Right lobe of liver (tissue), 6 donors: ENCODE data around the gene PSMB7. TPM values are rescaled to one million over a fixed set of nuclear protein-coding genes. Genes with fewer than 3 reads are reported as not detected.

Experiments used
- ATAC-seq, 4 donors: fragments of 200-7000 bp; cut with Tn5 transposase; one replicate each; pipeline ENCODE4 v1.9.1; 2020; ENCODE audit warnings: mild to moderate bottlenecking in 4 of 4, moderate library complexity in 4 of 4
- DNase-seq, 3 donors: peaks; one replicate each; pipeline ENCODE4 v3.0.0-alpha.2; 2020
- H3K27ac ChIP-seq, 3 donors: fragments of 200-600 bp; one replicate each; pipeline ENCODE4 v1.8.0; 2022
- H3K27me3 ChIP-seq, 2 donors: fragments of 200-600 bp; one replicate each; pipeline ENCODE4 v1.8.0; 2022
- H3K36me3 ChIP-seq, 4 donors: fragments of 200-600 bp; sonication (generic) in 1 of 4; one replicate each; pipeline versions ENCODE4 v1.5.1 to v1.8.0; 2017 to 2022; ENCODE audit warnings: control low read depth in 1 of 4
- H3K4me1 ChIP-seq, 4 donors: fragments of 200-600 bp; sonication (generic) in 1 of 4; one replicate each; pipeline versions ENCODE4 v1.5.1 to v1.8.0; 2017 to 2022; ENCODE audit warnings: control low read depth in 1 of 4
- H3K4me3 ChIP-seq, 3 donors: fragments of 200-600 bp; one replicate each; pipeline ENCODE4 v1.8.0; 2022
- H3K9me3 ChIP-seq, 4 donors: fragments of 200-600 bp; sonication (generic) in 1 of 4; one replicate each; pipeline versions ENCODE4 v1.5.1 to v1.8.0; 2017 to 2022; ENCODE audit warnings: control low read depth in 1 of 4
- CTCF ChIP-seq, 4 donors: fragments of 200-600 bp in 3 of 4; fragments of 450-650 bp in 1 of 4; IDR thresholded peaks; one replicate each; pipeline versions ENCODE4 v1.5.1 to v1.8.0; 2016 to 2022; ENCODE audit warnings: antibody characterized with exemption in 4 of 4, mild to moderate bottlenecking in 2 of 4
- POLR2A ChIP-seq: fragments of 450-650 bp; IDR thresholded peaks from one replicate; pipeline ENCODE4 v1.6.1; 2017; ENCODE audit warnings: antibody characterized with exemption, mild to moderate bottlenecking
- WGBS: methylation state at CpG from one replicate; pipeline ENCODE4 v1.1.6; 2018; ENCODE audit warnings: low coverage, low lambda C conversion rate; ENCODE audit not compliant: insufficient coverage; ENCODE audit errors: missing lambda C conversion rate; 5-methylcytosine and 5-hydroxymethylcytosine counted together
- intact Hi-C, 2 donors: fragments of 100-400 bp; cut with DNase I; formaldehyde crosslinking; loops; one replicate each; pipeline versions ENCODE4 v1.11.2 to v1.14.1; 2022
- total RNA-seq, 6 experiments: library from RNA; depleted of rRNA in 2 of 6; stranded (reverse); fragments of >200 nt in 2 of 6; fragmentation: NEBNext Ultra II Directional in 3 of 6; extraction: Animal tissue kit (Norgen Biotek cat#: 25700) in 3 of 6; gene quantifications; one replicate each; pipeline versions ENCODE4 v1.1.0 to v1.2.4, GENCODE V29; 2016 to 2023
- donor health status: DM: no; HTN: yes; CAD: no.
- donor health status: DM: no; HTN: no; CAD: no.
- donor health status: DM: no; HTN: no; CAD: no.
- donor health status: DM: no; HTN: yes; CAD: no.
- donor health status: DM: no; HTN: yes; CAD: no.

The PSMB7 gene
- total RNA-seq, 6 experiments from 2014 or later: 76.4 to 196 (median 96.8) TPM

DNA sequence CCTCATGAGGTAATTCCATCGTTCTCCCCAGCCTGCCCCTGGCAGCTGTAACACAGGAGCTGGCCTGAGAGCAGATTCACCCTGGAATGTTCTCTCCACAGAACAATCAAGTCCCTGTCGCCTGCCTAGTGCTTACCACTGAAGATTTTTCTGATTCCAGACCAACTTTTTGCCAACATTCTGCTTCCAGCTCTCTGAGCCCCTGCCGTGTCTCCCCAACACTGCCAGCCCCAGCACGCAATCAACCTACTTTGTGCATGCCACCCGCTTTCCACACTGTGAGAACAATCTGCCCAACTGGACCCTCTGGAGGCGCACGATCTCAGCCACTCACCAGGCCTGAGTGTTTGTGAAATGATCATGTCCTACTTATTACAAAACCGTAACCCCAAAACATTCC is 62.6 kb downstream of the PSMB7 start:
- 29% methylated on average over 1 of the region's 8 CpGs for WGBS
- Histone ChIP-seq H3K36me3 (peaks cover 0 to 78% (median 40%) of the 10 kb centered on the region in 4 donors), H3K9me3 (no peaks in the 10 kb centered on the region), H3K4me1 (peaks cover 0 to 9% (median 2%) of the 10 kb centered on the region in 4 donors), H3K4me3 (no peak overlapping the region), H3K27ac (no peak overlapping the region), H3K27me3 (no peaks in the 10 kb centered on the region)
- ATAC-seq (no peak), DNase-seq (no peak)
- intact Hi-C loops: no loop called here
- no peak for TF ChIP-seq CTCF (IDR thresholded peaks at IDR 0.05)
- TF ChIP-seq POLR2A: no peak

- Histone ChIP-seq H3K27ac (peak overlapping the region in 1 of 3 donors; percentile 26), H3K4me3 (no peak overlapping the region), H3K9me3 (no peaks in the 10 kb centered on the region), H3K4me1 (peaks cover 0 to 9% (median 2%) of the 10 kb centered on the region in 4 donors), H3K27me3 (no peaks in the 10 kb centered on the region), H3K36me3 (peaks cover 0 to 84% (median 42%) of the 10 kb centered on the region in 4 donors)
- TF ChIP-seq POLR2A: no peak
- no peak for TF ChIP-seq CTCF (IDR thresholded peaks at IDR 0.05)
- intact Hi-C loops: no loop called here
- ATAC-seq: no peak
- WGBS: 88% methylated on average over 13 of the region's 15 CpGs
- DNase-seq: peak in 1 of 3 donors; percentile 55
These were observed 63.4 kb downstream of the PSMB7 start for GRCh38 chr9:124351672-124352468.

DNA sequence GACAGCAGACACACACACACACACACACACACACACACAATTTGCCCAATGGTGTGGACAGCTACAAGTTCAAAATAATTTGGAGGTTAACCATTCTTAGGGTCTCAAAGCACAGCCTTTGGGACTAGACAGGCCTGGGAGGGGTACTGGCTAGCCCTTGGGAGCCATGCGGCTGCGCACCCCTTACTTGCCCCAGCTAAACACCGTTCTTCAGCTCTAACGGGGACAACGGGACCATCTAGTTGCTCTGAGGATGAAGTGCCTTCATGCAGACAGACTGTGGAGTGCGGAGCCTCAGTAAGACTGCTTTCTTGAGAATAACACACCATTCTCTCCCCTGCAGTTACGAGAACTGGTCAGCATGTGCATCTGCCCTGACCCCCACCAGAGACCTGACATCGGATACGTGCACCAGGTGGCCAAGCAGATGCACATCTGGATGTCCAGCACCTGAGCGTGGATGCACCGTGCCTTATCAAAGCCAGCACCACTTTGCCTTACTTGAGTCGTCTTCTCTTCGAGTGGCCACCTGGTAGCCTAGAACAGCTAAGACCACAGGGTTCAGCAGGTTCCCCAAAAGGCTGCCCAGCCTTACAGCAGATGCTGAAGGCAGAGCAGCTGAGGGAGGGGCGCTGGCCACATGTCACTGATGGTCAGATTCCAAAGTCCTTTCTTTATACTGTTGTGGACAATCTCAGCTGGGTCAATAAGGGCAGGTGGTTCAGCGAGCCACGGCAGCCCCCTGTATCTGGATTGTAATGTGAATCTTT is 64.6 kb downstream of the PSMB7 start:
- peak overlapping the region in 1 of 3 donors; percentile 26 for H3K27ac ChIP-seq
- WGBS: 84% methylated on average over 5 of the region's 16 CpGs
- peaks cover 0 to 89% (median 46%) of the 10 kb centered on the region in 4 donors for H3K36me3 ChIP-seq
- H3K27me3 ChIP-seq: no peaks in the 10 kb centered on the region
- ATAC-seq (peak; percentile 5 to 58 (median 46)), DNase-seq (peak in 1 of 3 donors; percentile 43)
- no peaks in the 10 kb centered on the region for H3K9me3 ChIP-seq
- no peak for TF ChIP-seq CTCF (IDR thresholded peaks at IDR 0.05)
- TF ChIP-seq POLR2A: no peak
- no peak overlapping the region for H3K4me3 ChIP-seq
- intact Hi-C loops: no loop called here
- peaks cover 0 to 9% (median 2%) of the 10 kb centered on the region in 4 donors for H3K4me1 ChIP-seq

GRCh38 chr9:124349675-124350493 is 65.4 kb downstream of the PSMB7 start:
- intact Hi-C loops: no loop called here
- Histone ChIP-seq H3K9me3 (no peaks in the 10 kb centered on the region), H3K36me3 (peaks cover 0 to 87% (median 46%) of the 10 kb centered on the region in 4 donors), H3K4me3 (no peak overlapping the region), H3K27ac (no peak overlapping the region), H3K4me1 (peaks cover 0 to 9% (median 2%) of the 10 kb centered on the region in 4 donors), H3K27me3 (no peaks in the 10 kb centered on the region)
- peak in 1 of 3 donors; percentile 36 for DNase-seq
- WGBS: 83% methylated on average over 12 of the region's 25 CpGs
- TF ChIP-seq POLR2A (no peak), CTCF (IDR thresholded peaks at IDR 0.05) (no peak)
- no peak for ATAC-seq
